Measurements from ENCODE around the gene RASA3. TPM values are rescaled to one million over a fixed set of nuclear protein-coding genes. Genes with fewer than 3 reads are reported as not detected.
A peak's percentile ranks its signal among the peaks of the same experiment; 100 is the strongest.
"Not testable (repeated sequence)": the region's sequence is repeated elsewhere in the genome, so short reads cannot be mapped to it uniquely, and the experiment has no call there.

Gene RASA3
- total RNA-seq, 1 donor from 2014 or later: 25.3 TPM

GRCh38 chr13:114102131-114102520, 30.3 kb downstream of the RASA3 start:
- no peak for DNase-seq (ENCODE audit: low spot score)

GRCh38 chr13:114101358-114102130, 30.9 kb downstream of the RASA3 start:
- DNase-seq (ENCODE audit: low spot score): no peak

- DNase-seq (ENCODE audit: low spot score): peak; percentile 60
Measured at GRCh38 chr13:114100446-114101357, 31.7 kb downstream of the RASA3 start.

- peak; percentile 56 for DNase-seq (ENCODE audit: low spot score)
Measured at GRCh38 chr13:114099918-114100445, 32.4 kb downstream of the RASA3 start.

GRCh38 chr13:114099191-114099590, 33.2 kb downstream of the RASA3 start:
- peak; percentile 89 for DNase-seq (ENCODE audit: low spot score)

- not testable (repeated sequence) for DNase-seq (ENCODE audit: low spot score)
Measured at GRCh38 chr13:114098689-114099056, 33.8 kb downstream of the RASA3 start.

GRCh38 chr13:114097893-114098688, 34.3 kb downstream of the RASA3 start:
- no peak for DNase-seq (ENCODE audit: low spot score)

GRCh38 chr13:114097212-114097892, 35.1 kb downstream of the RASA3 start:
- DNase-seq (ENCODE audit: low spot score): no peak

GRCh38 chr13:114096811-114097211, 35.6 kb downstream of the RASA3 start:
- no peak for DNase-seq (ENCODE audit: low spot score)

- no peak for DNase-seq (ENCODE audit: low spot score)
Measured at GRCh38 chr13:114096031-114096485, 36.4 kb downstream of the RASA3 start.

- no peak for DNase-seq (ENCODE audit: low spot score)
Measured at GRCh38 chr13:114095486-114095885, 36.9 kb downstream of the RASA3 start.

- DNase-seq (ENCODE audit: low spot score): no peak
Measured at GRCh38 chr13:114093118-114093517, 39.3 kb downstream of the RASA3 start.

GRCh38 chr13:114092468-114092867, 40.0 kb downstream of the RASA3 start:
- no peak for DNase-seq (ENCODE audit: low spot score)

- no peak for DNase-seq (ENCODE audit: low spot score)
Measured at GRCh38 chr13:114090476-114090875, 41.9 kb downstream of the RASA3 start.

GRCh38 chr13:114089751-114090400, 42.5 kb downstream of the RASA3 start:
- DNase-seq (ENCODE audit: low spot score): no peak

- no peak for DNase-seq (ENCODE audit: low spot score)
Measured at GRCh38 chr13:114089341-114089740, 43.1 kb downstream of the RASA3 start.

GRCh38 chr13:114088863-114089262, 43.6 kb downstream of the RASA3 start:
- no peak for DNase-seq (ENCODE audit: low spot score)

GRCh38 chr13:114088234-114088633, 44.2 kb downstream of the RASA3 start:
- no peak for DNase-seq (ENCODE audit: low spot score)

- DNase-seq (ENCODE audit: low spot score): no peak
Measured at GRCh38 chr13:114087430-114087829, 45.0 kb downstream of the RASA3 start.

All from umbilical cord (tissue), 2 donors.